ENCODE measurements around the gene ALKAL2.

DNA sequence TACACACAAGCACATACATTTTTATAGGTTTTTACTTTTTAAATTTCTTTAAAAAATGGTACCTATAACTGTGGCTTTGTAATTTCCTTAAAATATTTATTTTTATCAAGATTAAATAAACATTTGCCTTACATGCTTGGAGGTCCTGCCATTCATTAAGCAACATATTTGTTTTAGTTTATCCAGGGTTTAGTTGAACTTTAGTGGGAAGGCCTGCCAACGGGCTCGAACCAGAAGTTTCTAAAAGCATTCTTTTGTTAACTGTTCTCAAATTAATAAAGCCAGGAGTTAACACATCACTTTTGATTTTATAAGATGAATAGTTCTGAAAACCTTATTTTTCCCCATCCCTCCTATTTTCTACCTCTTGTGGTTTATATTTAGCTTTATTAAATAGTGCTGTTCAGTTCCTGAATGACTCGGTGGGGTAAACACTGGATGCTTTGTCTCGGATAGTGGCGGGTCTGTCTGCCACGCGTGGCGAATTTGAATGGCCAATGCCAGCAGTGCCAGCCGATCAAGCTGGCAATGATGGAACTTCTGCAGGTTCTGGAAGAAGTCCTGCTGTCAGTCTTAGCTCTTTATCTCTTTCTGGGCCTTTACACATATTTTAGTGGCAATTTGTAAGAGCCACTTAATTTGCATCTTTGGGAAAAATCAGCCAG, 56.2 kb downstream of the ALKAL2 start:
- TF ChIP-seq, protein P1, sequence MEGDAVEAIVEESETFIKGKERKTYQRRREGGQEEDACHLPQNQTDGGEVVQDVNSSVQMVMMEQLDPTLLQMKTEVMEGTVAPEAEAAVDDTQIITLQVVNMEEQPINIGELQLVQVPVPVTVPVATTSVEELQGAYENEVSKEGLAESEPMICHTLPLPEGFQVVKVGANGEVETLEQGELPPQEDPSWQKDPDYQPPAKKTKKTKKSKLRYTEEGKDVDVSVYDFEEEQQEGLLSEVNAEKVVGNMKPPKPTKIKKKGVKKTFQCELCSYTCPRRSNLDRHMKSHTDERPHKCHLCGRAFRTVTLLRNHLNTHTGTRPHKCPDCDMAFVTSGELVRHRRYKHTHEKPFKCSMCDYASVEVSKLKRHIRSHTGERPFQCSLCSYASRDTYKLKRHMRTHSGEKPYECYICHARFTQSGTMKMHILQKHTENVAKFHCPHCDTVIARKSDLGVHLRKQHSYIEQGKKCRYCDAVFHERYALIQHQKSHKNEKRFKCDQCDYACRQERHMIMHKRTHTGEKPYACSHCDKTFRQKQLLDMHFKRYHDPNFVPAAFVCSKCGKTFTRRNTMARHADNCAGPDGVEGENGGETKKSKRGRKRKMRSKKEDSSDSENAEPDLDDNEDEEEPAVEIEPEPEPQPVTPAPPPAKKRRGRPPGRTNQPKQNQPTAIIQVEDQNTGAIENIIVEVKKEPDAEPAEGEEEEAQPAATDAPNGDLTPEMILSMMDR (IDR thresholded peaks at IDR 0.05; ENCODE audit: poor library complexity), result no peak
- TF ChIP-seq EZH2phosphoT487 (IDR thresholded peaks at IDR 0.05; ENCODE audit: low read depth, severe bottlenecking, unreplicated experiment) (no peak), EZH2 (IDR thresholded peaks at IDR 0.05; ENCODE audit: borderline replicate concordance) (no peak)
